Transverse colon (tissue), 4 donors: ENCODE data around the gene SYT1. TPM values are rescaled to one million over a fixed set of nuclear protein-coding genes. Genes with fewer than 3 reads are reported as not detected.

Source experiments
- DNase-seq: peaks from one replicate; pipeline ENCODE4 v3.0.0-alpha.2; 2019
- H3K27ac ChIP-seq, 4 donors: fragments of 200-600 bp; sonication (generic); 2 replicates each; pipeline ENCODE4 v1.5.1; 2016 to 2018; ENCODE audit warnings: inconsistent platforms in 4 of 4
- H3K27me3 ChIP-seq: fragments of 200-600 bp; sonication (generic); 2 replicates; pipeline ENCODE4 v1.5.1; 2017; ENCODE audit warnings: inconsistent platforms
- H3K36me3 ChIP-seq, 4 donors: fragments of 200-600 bp; sonication (generic); 2 replicates each; pipeline ENCODE4 v1.5.1; 2017 to 2019; ENCODE audit warnings: inconsistent platforms in 4 of 4
- H3K4me1 ChIP-seq, 4 donors: fragments of 200-600 bp; sonication (generic); 2 replicates each; pipeline ENCODE4 v1.5.1; 2017 to 2020; ENCODE audit warnings: inconsistent platforms in 4 of 4
- H3K4me3 ChIP-seq, 4 donors: fragments of 200-600 bp; sonication (generic); 1 replicate in 1 of 4; 2 replicates in 3 of 4; pipeline versions ENCODE4 v1.5.1 to v1.6.1; 2017 to 2019; ENCODE audit warnings: inconsistent platforms in 4 of 4
- H3K9me3 ChIP-seq, 2 donors: fragments of 200-600 bp; sonication (generic); 2 replicates each; pipeline ENCODE4 v1.5.1; 2017 to 2019; ENCODE audit warnings: inconsistent platforms in 2 of 2
- EP300 ChIP-seq: sonication (generic); formaldehyde crosslinking; IDR thresholded peaks from one replicate; pipeline ENCODE4 v1.6.1; 2017; ENCODE audit warnings: antibody characterized with exemption, low read depth
- POLR2A ChIP-seq: fragments of 450-650 bp; IDR thresholded peaks from one replicate; pipeline ENCODE4 v1.6.1; 2016; ENCODE audit warnings: antibody characterized with exemption, mild to moderate bottlenecking, moderate library complexity
- POLR2AphosphoS5 ChIP-seq, 3 donors: sonication (generic); formaldehyde crosslinking; IDR thresholded peaks; one replicate each; pipeline ENCODE4 v1.6.1; 2016; ENCODE audit warnings: antibody characterized with exemption in 3 of 3
- WGBS, 2 donors: methylation state at CpG; one replicate each; pipeline ENCODE4 v1.1.5; 2018; ENCODE audit warnings: low coverage in 1 of 2; 5-methylcytosine and 5-hydroxymethylcytosine counted together
- in situ Hi-C, 4 donors: fragments of 200-750 bp; cut with MboI; loops; one replicate each; pipeline versions ENCODE4 v1.15.0 to v1.15.1; 2017; ENCODE audit warnings: low sequenced_read_pairs in 3 of 4, low pct_ligation_motif_present in 1 of 4, low pct_unique_long_range_greater_than_20kb in 1 of 4
- intact Hi-C: fragments of 100-400 bp; cut with DNase I; formaldehyde crosslinking; loops from one replicate; pipeline ENCODE4 v1.15.1; 2023; ENCODE audit warnings: low total_unique reads
- total RNA-seq, 4 donors: library from RNA; depleted of rRNA; stranded (reverse); fragments of >200 nt; gene quantifications; one replicate each; pipeline ENCODE4 v1.1.0, GENCODE V29; 2016
- TF ChIP-seq, protein P1 (sequence below), 5 experiments: fragments of 200-600 bp in 3 of 5; fragments of 450-650 bp in 2 of 5; sonication (generic) in 3 of 5; IDR thresholded peaks; 1 replicate in 2 of 5; 2 replicates in 3 of 5; pipeline ENCODE4 v1.5.1; 2016 to 2017; ENCODE audit warnings: antibody characterized with exemption in 5 of 5, inconsistent platforms in 3 of 5, mild to moderate bottlenecking in 2 of 5, moderate library complexity in 1 of 5

Gene SYT1
- total RNA-seq, 4 donors from 2014 or later = 0.60 to 4.9 (median 2.1) TPM

GRCh38 chr12:79019672-79020071 is 155.1 kb downstream of the SYT1 start:
- TF ChIP-seq, protein P1, sequence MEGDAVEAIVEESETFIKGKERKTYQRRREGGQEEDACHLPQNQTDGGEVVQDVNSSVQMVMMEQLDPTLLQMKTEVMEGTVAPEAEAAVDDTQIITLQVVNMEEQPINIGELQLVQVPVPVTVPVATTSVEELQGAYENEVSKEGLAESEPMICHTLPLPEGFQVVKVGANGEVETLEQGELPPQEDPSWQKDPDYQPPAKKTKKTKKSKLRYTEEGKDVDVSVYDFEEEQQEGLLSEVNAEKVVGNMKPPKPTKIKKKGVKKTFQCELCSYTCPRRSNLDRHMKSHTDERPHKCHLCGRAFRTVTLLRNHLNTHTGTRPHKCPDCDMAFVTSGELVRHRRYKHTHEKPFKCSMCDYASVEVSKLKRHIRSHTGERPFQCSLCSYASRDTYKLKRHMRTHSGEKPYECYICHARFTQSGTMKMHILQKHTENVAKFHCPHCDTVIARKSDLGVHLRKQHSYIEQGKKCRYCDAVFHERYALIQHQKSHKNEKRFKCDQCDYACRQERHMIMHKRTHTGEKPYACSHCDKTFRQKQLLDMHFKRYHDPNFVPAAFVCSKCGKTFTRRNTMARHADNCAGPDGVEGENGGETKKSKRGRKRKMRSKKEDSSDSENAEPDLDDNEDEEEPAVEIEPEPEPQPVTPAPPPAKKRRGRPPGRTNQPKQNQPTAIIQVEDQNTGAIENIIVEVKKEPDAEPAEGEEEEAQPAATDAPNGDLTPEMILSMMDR (IDR thresholded peaks at IDR 0.05) = no peak
- TF ChIP-seq POLR2AphosphoS5 (IDR thresholded peaks at IDR 0.05) (no peak), EP300 (no peak), POLR2A (no peak)
- DNase-seq = no peak
- Histone ChIP-seq H3K36me3 (no peaks in the 10 kb centered on the region), H3K4me1 (no peaks in the 10 kb centered on the region), H3K27me3 (no peaks in the 10 kb centered on the region), H3K9me3 (no peaks in the 10 kb centered on the region), H3K27ac (no peak overlapping the region), H3K4me3 (no peak overlapping the region)
- 28 to 39% methylated on average over 1 of the region's 1 CpG for WGBS, 2 donors
- in situ Hi-C loops = no loop called here
- intact Hi-C loops = no loop called here

DNA sequence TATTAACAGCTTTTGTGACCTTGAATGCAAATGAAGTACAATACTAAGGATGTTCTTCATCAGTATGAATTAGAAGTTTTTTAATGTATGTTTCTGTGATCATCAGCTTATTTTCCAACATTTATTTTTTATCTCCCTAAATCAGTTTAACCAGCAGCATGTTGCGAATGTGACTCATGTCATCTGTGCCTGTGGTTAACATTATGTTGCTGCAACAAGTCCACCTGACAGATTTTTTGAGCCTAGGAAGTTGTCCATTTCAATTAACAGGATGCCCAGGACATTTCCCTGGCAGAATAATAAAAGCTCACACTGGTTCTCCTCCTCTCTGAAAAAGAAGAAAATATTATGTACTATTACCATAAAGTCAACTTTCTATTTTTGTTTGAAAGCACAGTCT is 155.5 kb downstream of the SYT1 start:
- in situ Hi-C loops = no loop called here
- intact Hi-C loops = no loop called here
- 78% methylated on average over 1 of the region's 1 CpG for WGBS, 2 donors
- Histone ChIP-seq H3K27ac (no peak overlapping the region), H3K4me1 (no peaks in the 10 kb centered on the region), H3K36me3 (no peaks in the 10 kb centered on the region), H3K9me3 (no peaks in the 10 kb centered on the region), H3K4me3 (no peak overlapping the region), H3K27me3 (no peaks in the 10 kb centered on the region)
- TF ChIP-seq EP300 = no peak
- TF ChIP-seq, protein P1 (IDR thresholded peaks at IDR 0.05) = no peak
- no peak for TF ChIP-seq POLR2A
- no peak for TF ChIP-seq POLR2AphosphoS5 (IDR thresholded peaks at IDR 0.05)
- no peak for DNase-seq

- TF ChIP-seq POLR2AphosphoS5 (IDR thresholded peaks at IDR 0.05) (no peak), EP300 (no peak), POLR2A (no peak)
- TF ChIP-seq, protein P1 (IDR thresholded peaks at IDR 0.05) = no peak
- Histone ChIP-seq H3K4me3 (no peak overlapping the region), H3K27ac (no peak overlapping the region), H3K36me3 (no peaks in the 10 kb centered on the region), H3K27me3 (no peaks in the 10 kb centered on the region), H3K9me3 (no peaks in the 10 kb centered on the region), H3K4me1 (no peaks in the 10 kb centered on the region)
- no peak for DNase-seq
- intact Hi-C loops = no loop called here
- in situ Hi-C loops = no loop called here
Observed at GRCh38 chr12:79021021-79021420, 156.4 kb downstream of the SYT1 start.

GRCh38 chr12:79023261-79023660 is 158.7 kb downstream of the SYT1 start:
- Histone ChIP-seq H3K9me3 (no peaks in the 10 kb centered on the region), H3K4me3 (no peak overlapping the region), H3K4me1 (no peaks in the 10 kb centered on the region), H3K36me3 (no peaks in the 10 kb centered on the region), H3K27me3 (no peaks in the 10 kb centered on the region), H3K27ac (no peak overlapping the region)
- in situ Hi-C loops (no loop called here), intact Hi-C loops (no loop called here)
- TF ChIP-seq, protein P1 (IDR thresholded peaks at IDR 0.05) = no peak
- no peak for TF ChIP-seq EP300
- TF ChIP-seq POLR2A = no peak
- no peak for TF ChIP-seq POLR2AphosphoS5 (IDR thresholded peaks at IDR 0.05)
- no peak for DNase-seq
- WGBS, 2 donors = 57 to 60% methylated on average over 1 of the region's 1 CpG
